HepG2 (cell line): ENCODE data around the gene SIN3A. TPM values are rescaled to one million over a fixed set of nuclear protein-coding genes. Genes with fewer than 3 reads are reported as not detected.
A peak's percentile ranks its signal among the peaks of the same experiment; 100 is the strongest.

Experiments used
- AGO1 ChIP-seq: fragments of 200-400 bp; formaldehyde crosslinking; IDR thresholded peaks from 2 replicates; pipeline ENCODE4 v1.6.1; 2017; ENCODE audit warnings: mild to moderate bottlenecking, low read depth, low read length, moderate library complexity; ENCODE audit not compliant: poor library complexity, severe bottlenecking
- BRD4 ChIP-seq: sonication (generic); formaldehyde crosslinking; IDR thresholded peaks from 2 replicates; pipeline ENCODE4 v1.4.0; 2020; ENCODE audit warnings: missing genetic modification reagents
- FOSL1 ChIP-seq: sonication (generic); formaldehyde crosslinking; IDR thresholded peaks from 2 replicates; pipeline ENCODE4 v1.9.0; 2021; ENCODE audit warnings: missing genetic modification reagents, borderline replicate concordance
- HOXA5 ChIP-seq: sonication (generic); formaldehyde crosslinking; IDR thresholded peaks from 2 replicates; pipeline ENCODE4 v1.4.0; 2020; ENCODE audit warnings: missing genetic modification reagents
- KLF9 ChIP-seq: IDR thresholded peaks from 2 replicates; pipeline ENCODE4 v1.6.1; 2016; ENCODE audit warnings: low read depth
- MTA1 ChIP-seq: sonication (generic); formaldehyde crosslinking; IDR thresholded peaks from 2 replicates; pipeline ENCODE4 v1.4.0; 2020; ENCODE audit warnings: missing genetic modification reagents, mild to moderate bottlenecking, borderline replicate concordance
- NCOR1 ChIP-seq: fragments of 200-600 bp; sonication (generic); IDR thresholded peaks from 2 replicates; pipeline ENCODE4 v1.7.0; 2017; ENCODE audit warnings: antibody characterized with exemption, low read length, borderline replicate concordance
- SIN3A ChIP-seq: IDR thresholded peaks from 2 replicates; pipeline ENCODE4 v1.6.1; 2011; ENCODE audit warnings: low read depth, mild to moderate bottlenecking, control low read depth, low read length, borderline replicate concordance
- TBL1XR1 ChIP-seq: fragments of 150-350 bp; IDR thresholded peaks from 2 replicates; pipeline ENCODE4 v1.6.1; 2014; ENCODE audit warnings: borderline replicate concordance, low read length; ENCODE audit not compliant: partially characterized antibody
- ZEB1 ChIP-seq: IDR thresholded peaks from 2 replicates; pipeline ENCODE4 v1.6.1; 2012; ENCODE audit warnings: mild to moderate bottlenecking, low read depth, inconsistent platforms; ENCODE audit not compliant: insufficient replicate concordance
- ZNF264 ChIP-seq: sonication (generic); formaldehyde crosslinking; IDR thresholded peaks from 2 replicates; pipeline ENCODE4 v1.4.0; 2020; ENCODE audit warnings: missing genetic modification reagents
- ZNF780A ChIP-seq: sonication (generic); formaldehyde crosslinking; IDR thresholded peaks from 2 replicates; pipeline ENCODE4 v1.8.0; 2022; ENCODE audit warnings: mild to moderate bottlenecking, missing genetic modification reagents, moderate library complexity
- ZNF883 ChIP-seq: sonication (generic); formaldehyde crosslinking; IDR thresholded peaks from 2 replicates; pipeline ENCODE4 v1.5.1; 2020; ENCODE audit warnings: mild to moderate bottlenecking, missing genetic modification reagents; ENCODE audit errors: not compliant biosample characterization
- polyA plus RNA-seq, 8 experiments: library from polyadenylated mRNA; depleted of rRNA in 3 of 8; stranded (reverse) in 7 of 8; unstranded in 1 of 8; fragments of >200 nt; fragmentation: Illumina TruSeq in 4 of 8; extraction: Trizol in 4 of 8; gene quantifications; 2 replicates each; pipeline versions ENCODE4 v1.2.1 to v1.2.3, GENCODE V29; 2011 to 2016; ENCODE audit warnings: low read depth in 4 of 8, missing spikeins in 1 of 8, mixed read lengths in 1 of 8; ENCODE audit not compliant: insufficient read depth in 1 of 8
- total RNA-seq, 5 experiments: library from RNA; depleted of rRNA; stranded (reverse); fragments of >200 nt; fragmentation: Illumina TruSeq; extraction: Trizol; gene quantifications; 2 replicates each; pipeline ENCODE4 v1.2.3, GENCODE V29; 2016; ENCODE audit warnings: low read depth in 1 of 5
- TF ChIP-seq, protein P1 (sequence below): sonication (generic); formaldehyde crosslinking; IDR thresholded peaks from 2 replicates; pipeline ENCODE4 v1.8.0; 2023; ENCODE audit warnings: mild to moderate bottlenecking, missing genetic modification reagents
- TF ChIP-seq, protein P2 (sequence below): sonication (generic); formaldehyde crosslinking; IDR thresholded peaks from 2 replicates; pipeline ENCODE4 v1.4.0; 2020; ENCODE audit warnings: missing genetic modification reagents, borderline replicate concordance
- TF ChIP-seq, protein P3 (sequence below): sonication (generic); formaldehyde crosslinking; IDR thresholded peaks from 2 replicates; pipeline ENCODE4 v1.4.0; 2020; ENCODE audit warnings: missing genetic modification reagents
- TF ChIP-seq, protein P4 (sequence below): sonication (generic); formaldehyde crosslinking; IDR thresholded peaks from 2 replicates; pipeline ENCODE4 v1.4.0; 2020; ENCODE audit warnings: mild to moderate bottlenecking, missing genetic modification reagents
- TF ChIP-seq, protein P5 (sequence below): sonication (generic); formaldehyde crosslinking; IDR thresholded peaks from 2 replicates; pipeline ENCODE4 v1.4.0; 2020; ENCODE audit warnings: missing genetic modification reagents
- TF ChIP-seq, protein P6 (sequence below): sonication (generic); formaldehyde crosslinking; conservative IDR thresholded peaks from 2 replicates; pipeline ENCODE4 v1.4.0; 2020; ENCODE audit warnings: missing genetic modification reagents

SIN3A gene
- total and polyA plus RNA-seq, 2 of the 13 experiments (the other 11 are each of a cell fraction or from before 2014, with no cell fraction given), result 16.1 to 28.1 TPM

DNA sequence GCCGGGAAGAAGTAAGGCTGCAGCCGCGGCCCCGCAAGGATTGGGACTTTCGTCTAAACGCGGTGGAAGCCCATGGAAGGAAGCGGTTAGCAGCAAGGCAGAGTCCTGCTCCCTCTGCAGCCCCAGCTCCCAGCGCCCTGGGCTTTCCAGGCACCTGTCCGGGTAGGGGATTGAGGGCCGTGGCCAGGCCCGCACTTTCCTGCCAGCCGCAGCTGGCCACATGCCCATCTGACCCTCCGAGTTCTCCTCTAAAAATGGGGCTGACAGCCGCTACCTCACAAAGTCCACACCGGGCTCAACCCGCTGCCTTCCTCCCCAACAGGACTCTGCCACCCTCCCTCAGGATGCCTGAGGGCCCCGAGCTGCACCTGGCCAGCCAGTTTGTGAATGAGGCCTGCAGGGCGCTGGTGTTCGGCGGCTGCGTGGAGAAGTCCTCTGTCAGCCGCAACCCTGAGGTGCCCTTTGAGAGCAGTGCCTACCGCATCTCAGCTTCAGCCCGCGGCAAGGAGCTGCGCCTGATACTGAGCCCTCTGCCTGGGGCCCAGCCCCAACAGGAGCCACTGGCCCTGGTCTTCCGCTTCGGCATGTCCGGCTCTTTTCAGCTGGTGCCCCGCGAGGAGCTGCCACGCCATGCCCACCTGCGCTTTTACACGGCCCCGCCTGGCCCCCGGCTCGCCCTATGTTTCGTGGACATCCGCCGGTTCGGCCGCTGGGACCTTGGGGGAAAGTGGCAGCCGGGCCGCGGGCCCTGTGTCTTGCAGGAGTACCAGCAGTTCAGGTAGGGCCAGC is 102.7 kb downstream of the SIN3A start (continued):
- TF ChIP-seq BRD4 (no peak), NCOR1 (no peak), ZNF264 (CRISPR knock-in tag) (no peak), HOXA5 (no peak), FOSL1 (CRISPR knock-in tag) (no peak), AGO1 (peak; percentile 79), ZNF883 (CRISPR knock-in tag) (no peak), ZEB1 (no peak), MTA1 (CRISPR knock-in tag) (0 out of 2 replicates have a peak, but pooled peaks have one; percentile 16), ZNF780A (CRISPR knock-in tag) (no peak), SIN3A (no peak), TBL1XR1 (no peak), KLF9 (CRISPR knock-in tag) (no peak)
- TF ChIP-seq, protein P1, sequence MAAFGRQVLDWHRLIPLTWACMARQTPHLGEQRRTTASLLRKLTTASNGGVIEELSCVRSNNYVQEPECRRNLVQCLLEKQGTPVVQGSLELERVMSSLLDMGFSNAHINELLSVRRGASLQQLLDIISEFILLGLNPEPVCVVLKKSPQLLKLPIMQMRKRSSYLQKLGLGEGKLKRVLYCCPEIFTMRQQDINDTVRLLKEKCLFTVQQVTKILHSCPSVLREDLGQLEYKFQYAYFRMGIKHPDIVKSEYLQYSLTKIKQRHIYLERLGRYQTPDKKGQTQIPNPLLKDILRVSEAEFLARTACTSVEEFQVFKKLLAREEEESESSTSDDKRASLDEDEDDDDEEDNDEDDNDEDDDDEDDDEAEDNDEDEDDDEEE, result no peak
- TF ChIP-seq, protein P2, sequence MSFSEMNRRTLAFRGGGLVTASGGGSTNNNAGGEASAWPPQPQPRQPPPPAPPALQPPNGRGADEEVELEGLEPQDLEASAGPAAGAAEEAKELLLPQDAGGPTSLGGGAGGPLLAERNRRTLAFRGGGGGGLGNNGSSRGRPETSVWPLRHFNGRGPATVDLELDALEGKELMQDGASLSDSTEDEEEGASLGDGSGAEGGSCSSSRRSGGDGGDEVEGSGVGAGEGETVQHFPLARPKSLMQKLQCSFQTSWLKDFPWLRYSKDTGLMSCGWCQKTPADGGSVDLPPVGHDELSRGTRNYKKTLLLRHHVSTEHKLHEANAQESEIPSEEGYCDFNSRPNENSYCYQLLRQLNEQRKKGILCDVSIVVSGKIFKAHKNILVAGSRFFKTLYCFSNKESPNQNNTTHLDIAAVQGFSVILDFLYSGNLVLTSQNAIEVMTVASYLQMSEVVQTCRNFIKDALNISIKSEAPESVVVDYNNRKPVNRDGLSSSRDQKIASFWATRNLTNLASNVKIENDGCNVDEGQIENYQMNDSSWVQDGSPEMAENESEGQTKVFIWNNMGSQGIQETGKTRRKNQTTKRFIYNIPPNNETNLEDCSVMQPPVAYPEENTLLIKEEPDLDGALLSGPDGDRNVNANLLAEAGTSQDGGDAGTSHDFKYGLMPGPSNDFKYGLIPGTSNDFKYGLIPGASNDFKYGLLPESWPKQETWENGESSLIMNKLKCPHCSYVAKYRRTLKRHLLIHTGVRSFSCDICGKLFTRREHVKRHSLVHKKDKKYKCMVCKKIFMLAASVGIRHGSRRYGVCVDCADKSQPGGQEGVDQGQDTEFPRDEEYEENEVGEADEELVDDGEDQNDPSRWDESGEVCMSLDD (CRISPR knock-in tag), result no peak
- TF ChIP-seq, protein P3, sequence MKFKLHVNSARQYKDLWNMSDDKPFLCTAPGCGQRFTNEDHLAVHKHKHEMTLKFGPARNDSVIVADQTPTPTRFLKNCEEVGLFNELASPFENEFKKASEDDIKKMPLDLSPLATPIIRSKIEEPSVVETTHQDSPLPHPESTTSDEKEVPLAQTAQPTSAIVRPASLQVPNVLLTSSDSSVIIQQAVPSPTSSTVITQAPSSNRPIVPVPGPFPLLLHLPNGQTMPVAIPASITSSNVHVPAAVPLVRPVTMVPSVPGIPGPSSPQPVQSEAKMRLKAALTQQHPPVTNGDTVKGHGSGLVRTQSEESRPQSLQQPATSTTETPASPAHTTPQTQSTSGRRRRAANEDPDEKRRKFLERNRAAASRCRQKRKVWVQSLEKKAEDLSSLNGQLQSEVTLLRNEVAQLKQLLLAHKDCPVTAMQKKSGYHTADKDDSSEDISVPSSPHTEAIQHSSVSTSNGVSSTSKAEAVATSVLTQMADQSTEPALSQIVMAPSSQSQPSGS, result no peak
- TF ChIP-seq, protein P4, sequence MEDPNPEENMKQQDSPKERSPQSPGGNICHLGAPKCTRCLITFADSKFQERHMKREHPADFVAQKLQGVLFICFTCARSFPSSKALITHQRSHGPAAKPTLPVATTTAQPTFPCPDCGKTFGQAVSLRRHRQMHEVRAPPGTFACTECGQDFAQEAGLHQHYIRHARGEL, result no peak
- TF ChIP-seq, protein P5, sequence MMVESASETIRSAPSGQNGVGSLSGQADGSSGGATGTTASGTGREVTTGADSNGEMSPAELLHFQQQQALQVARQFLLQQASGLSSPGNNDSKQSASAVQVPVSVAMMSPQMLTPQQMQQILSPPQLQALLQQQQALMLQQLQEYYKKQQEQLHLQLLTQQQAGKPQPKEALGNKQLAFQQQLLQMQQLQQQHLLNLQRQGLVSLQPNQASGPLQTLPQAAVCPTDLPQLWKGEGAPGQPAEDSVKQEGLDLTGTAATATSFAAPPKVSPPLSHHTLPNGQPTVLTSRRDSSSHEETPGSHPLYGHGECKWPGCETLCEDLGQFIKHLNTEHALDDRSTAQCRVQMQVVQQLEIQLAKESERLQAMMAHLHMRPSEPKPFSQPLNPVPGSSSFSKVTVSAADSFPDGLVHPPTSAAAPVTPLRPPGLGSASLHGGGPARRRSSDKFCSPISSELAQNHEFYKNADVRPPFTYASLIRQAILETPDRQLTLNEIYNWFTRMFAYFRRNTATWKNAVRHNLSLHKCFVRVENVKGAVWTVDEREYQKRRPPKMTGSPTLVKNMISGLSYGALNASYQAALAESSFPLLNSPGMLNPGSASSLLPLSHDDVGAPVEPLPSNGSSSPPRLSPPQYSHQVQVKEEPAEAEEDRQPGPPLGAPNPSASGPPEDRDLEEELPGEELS, result no peak
- TF ChIP-seq, protein P6, sequence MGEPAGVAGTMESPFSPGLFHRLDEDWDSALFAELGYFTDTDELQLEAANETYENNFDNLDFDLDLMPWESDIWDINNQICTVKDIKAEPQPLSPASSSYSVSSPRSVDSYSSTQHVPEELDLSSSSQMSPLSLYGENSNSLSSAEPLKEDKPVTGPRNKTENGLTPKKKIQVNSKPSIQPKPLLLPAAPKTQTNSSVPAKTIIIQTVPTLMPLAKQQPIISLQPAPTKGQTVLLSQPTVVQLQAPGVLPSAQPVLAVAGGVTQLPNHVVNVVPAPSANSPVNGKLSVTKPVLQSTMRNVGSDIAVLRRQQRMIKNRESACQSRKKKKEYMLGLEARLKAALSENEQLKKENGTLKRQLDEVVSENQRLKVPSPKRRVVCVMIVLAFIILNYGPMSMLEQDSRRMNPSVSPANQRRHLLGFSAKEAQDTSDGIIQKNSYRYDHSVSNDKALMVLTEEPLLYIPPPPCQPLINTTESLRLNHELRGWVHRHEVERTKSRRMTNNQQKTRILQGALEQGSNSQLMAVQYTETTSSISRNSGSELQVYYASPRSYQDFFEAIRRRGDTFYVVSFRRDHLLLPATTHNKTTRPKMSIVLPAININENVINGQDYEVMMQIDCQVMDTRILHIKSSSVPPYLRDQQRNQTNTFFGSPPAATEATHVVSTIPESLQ (CRISPR knock-in tag), result no peak
